ENCODE results near the gene C4BPA.

GRCh38 chr1:207188901-207189300, 84.9 kb downstream of the C4BPA start:
- TF ChIP-seq CTCF (conservative IDR thresholded peaks at IDR 0.05 in 1 of 2, IDR thresholded peaks at IDR 0.05 in 1 of 2; ENCODE audit: extremely low read depth in 1 of 2, insufficient read depth in 1 of 2, low read depth in 1 of 2, low read length in 2 of 2) (no peak), EZH2 (IDR thresholded peaks at IDR 0.05; ENCODE audit: borderline replicate concordance, low read length) (no peak)
